GM12873 (cell line): Measurements from ENCODE around the gene TRAF3IP3.

Source experiments
- CTCF ChIP-seq: IDR thresholded peaks from 2 replicates; pipeline ENCODE4 v1.5.1; 2012; ENCODE audit warnings: low read depth, mild to moderate bottlenecking, moderate library complexity, low read length, control low read depth; ENCODE audit not compliant: insufficient read depth; ENCODE audit errors: missing control alignments

Gene TRAF3IP3

GRCh38 chr1:209748620-209749019 lies 7.2 kb upstream of the TRAF3IP3 start:
- peak; percentile 16 for TF ChIP-seq CTCF

DNA sequence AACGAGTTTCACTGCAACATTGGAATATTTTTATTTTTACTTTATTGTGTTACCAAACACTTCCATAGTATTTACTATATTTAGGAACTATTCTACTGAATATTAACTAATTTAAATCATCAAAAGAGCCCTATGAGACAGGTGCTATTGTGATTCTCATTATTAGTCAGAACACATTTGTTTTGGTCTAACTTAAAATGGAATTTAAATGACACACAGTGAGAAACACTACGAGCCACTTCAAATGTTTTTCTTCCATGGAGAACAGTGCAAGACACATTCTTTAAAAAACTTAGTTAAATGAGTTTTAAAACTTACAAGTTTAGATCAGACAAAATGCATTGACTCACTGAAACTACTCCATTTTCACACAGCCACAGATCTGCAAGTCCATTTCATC lies 6.6 kb upstream of the TRAF3IP3 start:
- TF ChIP-seq CTCF = no peak

DNA sequence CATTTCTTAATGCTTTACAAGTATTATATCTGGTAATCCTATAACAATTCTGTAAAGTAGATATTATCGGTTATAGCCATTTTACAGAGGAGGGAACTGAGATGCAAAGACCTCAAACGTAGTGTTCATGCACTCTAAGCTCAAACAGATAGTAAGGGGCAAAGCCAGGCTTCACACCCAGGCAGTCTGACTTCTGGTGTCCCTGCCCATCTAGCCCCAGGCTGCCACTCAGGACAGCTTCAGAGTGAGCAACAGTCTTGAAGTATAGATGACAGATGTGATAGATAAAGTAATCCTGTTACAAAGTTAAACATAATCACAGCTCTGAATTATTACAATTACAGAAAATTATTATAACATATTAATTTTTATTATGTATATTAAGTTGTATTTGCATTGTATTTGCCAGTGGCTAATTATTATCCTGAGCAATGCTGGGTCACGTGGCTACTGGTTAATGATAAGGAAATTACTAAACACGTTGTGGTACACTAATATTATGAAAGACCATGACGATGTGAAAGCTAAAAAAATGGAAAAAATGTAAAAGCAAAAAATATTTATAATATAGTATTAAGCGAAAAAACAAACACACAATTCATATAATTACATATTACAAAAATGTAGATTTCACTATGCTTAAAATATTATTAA lies 6.1 kb upstream of the TRAF3IP3 start:
- TF ChIP-seq CTCF = no peak

DNA sequence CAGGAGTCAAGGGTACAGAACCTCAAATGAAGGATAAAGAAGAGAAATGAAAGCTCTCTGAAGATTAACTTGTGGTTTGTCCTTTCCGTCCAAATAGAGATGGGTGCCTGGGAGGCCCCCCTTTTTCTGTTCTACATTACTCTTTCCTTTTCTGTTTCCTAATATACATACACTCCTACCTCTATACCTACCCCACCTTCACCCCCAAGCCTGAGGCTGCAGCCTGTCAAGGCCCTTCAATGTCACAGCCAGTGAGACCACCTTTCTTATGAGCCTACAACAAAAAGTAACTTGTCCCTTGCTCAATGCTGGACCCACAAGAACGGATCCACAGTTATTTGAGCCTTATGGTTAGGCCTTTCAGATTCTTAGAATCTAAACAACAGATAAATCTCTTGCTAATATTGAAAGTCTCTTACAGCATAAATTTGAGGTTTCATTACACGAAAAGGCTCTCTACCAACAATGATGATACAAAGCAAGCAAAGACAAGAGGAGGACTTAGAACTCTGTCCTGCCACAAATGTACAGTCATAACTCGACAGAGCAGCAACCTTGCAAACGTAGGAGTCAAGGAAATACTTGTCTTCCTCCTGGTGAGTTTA lies 4.1 kb upstream of the TRAF3IP3 start:
- no peak for TF ChIP-seq CTCF

- no peak for TF ChIP-seq CTCF
Measured at GRCh38 chr1:209752890-209753289, 3.0 kb upstream of the TRAF3IP3 start.

DNA sequence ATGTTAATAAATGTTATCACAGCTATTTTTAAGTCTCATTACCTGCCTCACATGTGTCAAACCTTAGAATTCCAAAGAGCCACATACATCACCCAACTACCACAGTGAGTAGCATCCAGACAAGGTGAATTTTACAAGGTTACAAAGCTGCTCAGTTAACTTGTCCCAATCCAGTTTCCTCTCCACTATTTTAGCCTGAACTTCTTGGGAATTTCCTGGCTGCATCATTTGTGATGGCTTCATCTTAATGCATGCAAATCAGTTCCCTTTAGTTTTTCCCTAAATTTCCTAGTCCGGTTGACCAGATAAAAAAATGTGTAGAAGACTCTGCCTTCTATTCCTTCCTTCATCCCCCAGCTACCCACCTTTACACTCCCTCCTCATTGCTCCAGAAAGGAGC lies 597 bp upstream of the TRAF3IP3 start:
- no peak for TF ChIP-seq CTCF

DNA sequence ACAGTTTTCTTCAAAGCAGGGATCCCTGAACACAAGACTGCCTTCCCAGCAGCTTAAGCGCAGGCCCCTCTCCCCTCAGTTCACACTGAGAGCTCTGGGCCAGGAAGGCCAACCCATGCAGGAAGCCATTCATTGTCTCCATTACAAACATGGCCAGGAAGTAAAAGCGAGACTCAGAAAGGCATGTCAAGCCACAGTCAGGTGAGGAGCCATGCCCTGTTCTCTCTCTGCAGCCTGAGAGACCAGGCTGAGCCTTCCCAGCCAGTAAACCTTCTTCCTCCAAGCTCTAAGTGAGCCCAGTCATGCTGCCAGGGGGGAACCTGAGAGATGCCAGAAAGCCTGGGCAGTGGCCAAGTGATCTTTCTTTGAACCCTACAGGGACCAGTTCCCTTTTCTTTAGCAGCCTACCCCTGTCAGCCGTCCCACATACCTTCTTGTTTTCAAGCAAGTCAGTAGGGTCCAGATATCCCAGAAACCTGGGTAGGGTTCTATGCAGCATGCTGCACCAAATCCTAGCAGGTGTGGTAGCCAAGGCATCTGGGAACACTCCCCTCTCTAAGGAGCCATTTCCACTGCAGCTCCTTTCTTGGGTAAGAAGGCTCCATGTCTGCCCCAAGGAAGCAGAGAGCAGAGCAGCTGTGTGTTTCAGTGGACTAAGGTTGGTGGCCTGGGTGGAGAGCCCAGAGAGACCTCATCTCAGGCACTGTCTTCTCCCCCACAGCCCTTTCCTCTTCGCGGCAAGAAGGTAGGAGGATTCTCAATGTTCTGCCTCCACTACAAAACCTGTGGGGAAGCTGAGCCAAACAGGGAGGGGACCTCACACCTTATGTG lies 977 bp downstream of the TRAF3IP3 start:
- no peak for TF ChIP-seq CTCF
